Limb (tissue), 2 donors: ENCODE data around the gene AURKAIP1.

Experiments
- DNase-seq, 2 donors: peaks; one replicate each; pipeline ENCODE4 v3.0.0-alpha.2; 2016; ENCODE audit errors: extremely low spot score in 2 of 2

The AURKAIP1 gene

DNA sequence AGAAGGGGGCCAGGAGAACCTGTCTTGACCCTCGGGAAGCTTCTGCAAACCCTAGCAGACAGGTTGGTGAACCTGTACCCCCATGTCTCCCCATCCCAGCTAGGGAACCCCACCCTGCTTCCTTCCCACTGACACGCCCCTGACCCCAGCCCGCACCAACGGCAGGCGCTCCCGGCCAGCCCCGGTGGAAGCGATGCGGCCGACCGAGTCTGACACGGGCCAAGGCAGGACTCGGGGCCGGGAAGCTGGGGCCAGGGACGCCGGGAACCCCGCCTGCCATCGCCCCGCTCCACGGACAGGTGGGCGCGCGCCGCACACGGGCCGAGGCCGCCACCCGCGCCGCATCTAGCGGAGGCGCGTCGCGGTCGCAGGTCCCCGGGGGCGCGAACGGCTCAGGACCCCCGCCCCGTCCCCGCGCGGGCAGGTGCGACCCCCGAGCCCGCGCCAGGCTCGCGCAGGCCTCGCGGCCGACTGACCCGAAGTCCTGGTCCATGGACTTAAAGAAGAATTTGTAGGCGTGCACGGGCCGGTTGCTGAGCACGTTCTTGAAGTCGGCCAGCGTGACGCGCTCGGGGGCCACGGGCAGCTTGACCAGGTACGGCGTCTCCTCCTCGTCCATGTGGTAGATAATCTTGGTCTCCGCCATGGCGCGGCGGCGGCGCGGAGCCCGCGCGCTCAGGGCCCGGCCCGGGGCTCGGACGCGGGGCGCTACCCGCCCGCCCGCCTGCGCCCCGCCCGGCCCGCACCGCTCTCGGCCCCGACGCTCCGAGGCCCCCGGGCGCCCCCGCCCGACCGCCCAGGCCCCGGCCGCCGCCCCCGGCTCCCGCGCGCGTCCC lies 26.4 kb downstream of the AURKAIP1 start:
- DNase-seq: no peak

DNA sequence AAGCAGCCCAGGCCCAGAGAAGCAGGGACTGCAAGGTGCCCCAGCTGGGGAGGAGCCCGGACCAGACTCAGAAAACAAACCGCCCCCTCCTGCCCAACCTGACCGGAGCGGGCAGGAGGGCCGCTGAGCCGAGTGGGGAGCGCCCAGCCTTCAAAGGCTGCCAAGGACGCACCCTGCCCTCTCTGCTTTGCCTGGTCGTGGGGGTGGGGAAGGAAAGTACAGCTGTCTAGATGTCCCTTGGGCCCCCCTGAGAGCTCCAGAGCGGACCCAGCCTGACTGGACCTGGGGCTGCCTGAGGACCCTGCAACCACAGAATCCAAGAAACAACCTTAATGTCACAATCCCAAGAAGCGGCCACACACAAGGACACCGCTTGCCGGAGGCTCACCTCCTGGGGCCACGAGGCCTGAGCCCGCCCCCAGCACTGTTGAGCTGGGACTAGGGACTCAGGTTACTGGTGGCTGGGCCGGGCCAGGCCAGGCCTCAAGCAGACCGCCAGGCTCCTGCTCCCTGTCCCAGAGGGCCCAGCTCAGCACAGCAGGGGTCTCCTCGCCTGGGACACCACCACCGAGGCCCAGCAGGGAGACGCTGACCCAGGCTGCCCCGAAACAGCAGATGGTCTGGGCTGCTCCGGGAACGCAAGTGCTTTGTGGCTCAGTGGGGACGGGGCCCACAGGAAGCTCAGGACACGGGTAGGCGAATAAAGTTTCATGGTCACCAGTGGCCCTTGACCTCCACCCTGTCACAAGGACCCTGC lies 27.2 kb downstream of the AURKAIP1 start:
- DNase-seq: no peak

DNA sequence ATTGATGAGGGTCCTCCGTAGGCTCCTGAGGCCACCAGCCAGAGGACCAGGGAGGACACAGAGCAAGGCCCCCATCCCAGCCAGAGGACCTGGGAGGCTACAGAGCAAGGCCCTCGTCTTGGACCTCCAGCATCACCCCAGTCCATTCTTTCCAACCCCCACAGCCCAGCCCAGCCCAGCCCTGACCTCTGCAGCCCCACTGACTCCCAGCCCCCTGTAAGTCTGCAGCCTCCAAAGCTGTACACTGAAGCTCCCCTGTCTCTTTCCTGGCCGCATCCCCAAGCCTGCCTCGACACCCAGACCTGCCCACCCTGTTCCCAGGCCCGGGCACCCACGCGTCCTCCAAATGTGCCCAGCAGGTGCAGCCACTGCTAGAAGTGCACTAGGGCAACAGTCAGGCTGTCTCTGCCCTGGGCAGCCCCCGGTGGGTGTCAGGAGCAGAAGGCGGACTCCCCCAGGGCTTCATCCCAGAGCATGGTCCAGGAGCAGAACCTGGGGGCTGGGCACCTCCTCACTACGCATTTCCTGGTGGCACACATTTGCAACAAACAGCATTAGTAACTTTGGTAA lies 27.9 kb downstream of the AURKAIP1 start:
- no peak for DNase-seq

DNA sequence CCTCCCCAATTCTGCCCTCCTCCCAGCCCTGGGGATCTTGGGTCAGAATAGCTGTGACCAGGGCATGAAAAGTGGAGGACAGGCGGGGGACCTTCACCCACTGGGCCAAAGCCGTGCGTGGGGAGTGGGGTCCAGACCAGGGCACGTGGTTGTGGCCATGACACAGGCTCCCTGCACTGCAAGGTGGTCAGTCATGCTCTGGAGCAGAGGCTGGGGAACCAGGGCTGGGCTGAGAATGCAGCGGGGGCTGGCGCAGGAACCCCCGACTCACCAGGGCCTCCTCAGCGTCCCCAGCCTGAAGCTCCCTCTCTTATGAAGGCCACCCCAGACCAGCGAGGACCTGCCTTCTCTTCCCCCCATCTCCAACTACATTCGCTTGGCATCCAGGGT lies 28.5 kb downstream of the AURKAIP1 start:
- no peak for DNase-seq

DNA sequence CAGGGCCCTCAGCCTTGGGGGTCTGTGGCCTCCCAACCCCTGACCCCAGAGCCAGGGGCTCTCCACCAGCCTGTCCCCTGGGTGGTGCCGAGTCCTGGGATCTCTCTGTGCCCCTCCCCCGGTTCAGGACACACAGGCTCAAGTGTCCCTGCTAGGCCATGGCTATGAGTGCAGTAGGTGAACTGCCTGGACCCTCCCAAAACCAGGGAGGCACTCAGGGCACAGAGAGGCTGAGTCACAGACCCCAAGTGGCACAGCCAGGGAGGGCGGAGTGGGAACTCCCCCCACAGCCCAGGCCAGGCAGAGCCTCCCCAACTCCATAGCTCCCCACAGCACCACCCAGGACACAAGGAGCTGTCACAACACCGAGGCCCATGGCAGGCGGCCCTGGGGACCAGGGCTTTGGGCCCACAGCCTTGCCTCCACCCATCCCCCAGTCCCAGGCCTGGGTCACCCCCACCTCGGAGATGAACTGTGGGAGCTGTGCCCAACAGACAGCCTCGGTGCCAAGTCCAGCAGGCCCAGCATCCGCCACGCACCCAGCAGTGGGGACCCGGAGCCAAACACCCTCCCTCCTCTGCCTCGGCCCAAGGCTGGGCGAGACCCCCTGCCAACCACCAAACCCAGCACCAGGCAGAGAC lies 29.0 kb downstream of the AURKAIP1 start:
- no peak for DNase-seq

DNA sequence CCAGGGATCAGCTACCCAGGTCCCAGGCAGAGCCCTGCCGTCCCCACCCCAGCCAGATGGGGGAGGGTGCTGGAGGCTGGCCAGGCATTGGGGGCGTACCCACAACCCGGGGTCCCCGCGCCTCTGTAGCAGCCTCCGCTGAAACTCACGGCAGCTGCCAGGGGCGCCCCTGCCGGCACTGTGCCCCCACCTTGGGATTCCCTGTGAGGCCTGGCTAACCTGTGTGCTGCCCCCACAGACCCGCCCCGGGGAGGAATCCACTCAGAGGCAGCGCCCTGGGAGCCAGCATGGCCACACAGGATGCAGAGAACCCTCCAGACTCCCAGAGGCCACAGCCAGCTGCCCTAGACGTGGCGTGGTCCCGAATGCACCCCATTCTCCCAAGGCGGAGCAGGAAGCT lies 29.6 kb downstream of the AURKAIP1 start:
- DNase-seq: no peak

DNA sequence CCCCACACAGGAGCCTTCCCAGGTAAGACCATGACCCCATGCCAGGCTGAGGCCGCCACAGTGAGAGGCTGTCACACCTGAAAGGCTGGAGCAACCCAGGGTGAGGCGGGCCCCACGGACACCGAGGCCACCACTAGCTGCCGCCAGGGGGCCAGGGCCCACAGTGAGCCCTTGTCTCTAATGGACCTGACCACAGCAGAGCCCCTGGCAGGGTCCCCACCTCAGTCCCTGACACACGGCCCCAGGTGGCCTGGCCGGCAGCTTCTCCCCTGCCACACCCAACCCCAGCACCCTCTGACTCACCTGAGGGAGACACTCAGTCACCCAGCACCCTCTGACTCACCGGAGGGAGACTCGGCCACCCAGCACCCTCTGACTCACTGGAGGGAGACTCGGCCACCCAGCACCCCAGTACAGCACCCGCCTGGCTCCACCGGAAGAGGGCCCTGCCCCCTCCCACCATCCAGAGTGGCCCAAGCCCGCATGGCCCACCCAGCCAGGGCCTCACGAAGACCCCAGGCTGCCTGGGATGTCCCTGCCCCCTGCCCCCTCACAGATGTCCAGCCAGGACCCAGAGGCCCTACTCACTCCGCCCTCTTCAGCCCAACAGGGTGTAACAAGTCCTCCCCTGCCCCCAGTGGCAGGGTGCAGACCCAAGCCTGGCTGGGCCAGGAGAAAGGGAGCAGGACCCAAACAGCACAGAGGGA lies 30.2 kb downstream of the AURKAIP1 start:
- DNase-seq: no peak

DNA sequence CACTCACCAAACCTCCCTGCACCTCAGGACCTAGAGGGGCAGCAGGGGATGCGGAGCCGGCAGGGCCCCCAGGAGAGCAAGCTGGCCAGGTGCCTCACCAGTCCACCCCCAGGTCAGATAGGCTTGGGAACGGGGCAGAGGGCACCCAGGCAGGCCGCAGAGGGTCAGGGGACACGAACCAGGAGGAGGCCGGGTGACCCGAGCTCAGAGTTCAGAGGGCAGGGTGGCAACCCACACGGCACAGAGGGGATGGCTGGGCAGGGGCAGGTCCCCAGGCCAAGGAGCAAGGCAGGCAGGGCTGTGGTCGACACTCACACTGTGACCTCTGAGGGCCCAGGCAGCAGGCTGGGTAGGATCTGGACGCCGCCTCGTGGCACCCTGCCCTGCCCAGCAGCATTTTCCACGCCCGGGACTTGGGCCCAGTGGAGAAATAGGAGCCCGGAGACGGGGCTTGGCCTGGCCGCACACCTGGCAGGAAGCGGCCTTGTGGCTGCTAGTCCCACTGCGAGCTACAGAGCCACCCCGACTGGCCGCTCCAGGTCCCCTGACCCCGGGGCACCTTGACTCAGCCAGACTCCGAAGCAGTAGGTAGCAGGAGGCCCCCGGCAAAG lies 31.1 kb downstream of the AURKAIP1 start:
- no peak for DNase-seq

DNA sequence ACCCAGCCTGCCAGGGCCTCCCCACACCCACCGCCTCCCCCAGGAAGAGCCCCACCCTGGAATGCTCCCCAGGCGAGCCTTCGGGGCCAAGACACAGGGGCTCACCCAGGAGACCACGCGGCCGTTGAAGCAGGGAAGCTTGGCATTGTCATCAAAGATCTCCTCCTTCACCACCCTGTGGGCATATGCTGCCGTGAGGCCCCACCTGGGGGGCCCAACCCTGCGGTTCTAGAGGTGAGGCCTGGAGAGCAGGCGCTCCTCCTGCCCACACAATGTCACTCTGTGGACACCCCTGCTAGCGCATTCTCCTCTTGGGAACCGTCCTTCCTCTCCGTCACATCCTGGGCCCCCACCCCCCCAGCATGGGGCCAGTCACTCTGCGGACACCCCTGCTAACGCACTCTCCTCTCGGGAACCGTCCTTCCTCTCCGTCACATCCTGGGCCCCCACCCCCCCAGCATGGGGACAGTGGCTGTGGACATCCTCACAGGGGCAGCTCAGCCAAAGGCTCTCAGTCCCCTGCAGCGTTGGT lies 32.4 kb downstream of the AURKAIP1 start:
- DNase-seq: no peak

DNA sequence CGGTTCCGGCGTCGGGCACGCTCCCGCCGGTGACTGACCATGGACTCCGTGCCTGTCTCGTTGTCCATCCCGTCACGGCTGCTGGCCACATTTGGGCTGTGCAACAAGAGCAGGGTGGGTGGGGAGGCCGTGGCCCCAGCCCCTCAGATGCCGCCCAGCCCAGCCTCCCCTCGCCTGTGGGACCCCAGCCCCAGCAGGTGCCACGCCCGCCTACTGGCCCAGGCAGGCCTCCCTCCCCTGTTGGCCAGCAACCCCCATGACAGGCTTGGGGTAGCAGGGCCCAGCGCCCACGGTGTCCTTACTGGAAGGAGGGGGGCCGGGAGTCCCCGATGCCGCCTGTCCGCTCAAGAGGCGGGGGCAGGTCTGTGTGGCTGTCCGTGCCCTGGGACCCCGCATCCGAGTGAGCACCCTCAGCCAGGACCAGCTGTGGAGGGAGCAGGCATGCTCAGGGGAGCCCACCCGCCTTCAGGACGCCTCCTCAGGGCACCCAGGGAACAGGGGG lies 32.9 kb downstream of the AURKAIP1 start:
- no peak for DNase-seq

DNA sequence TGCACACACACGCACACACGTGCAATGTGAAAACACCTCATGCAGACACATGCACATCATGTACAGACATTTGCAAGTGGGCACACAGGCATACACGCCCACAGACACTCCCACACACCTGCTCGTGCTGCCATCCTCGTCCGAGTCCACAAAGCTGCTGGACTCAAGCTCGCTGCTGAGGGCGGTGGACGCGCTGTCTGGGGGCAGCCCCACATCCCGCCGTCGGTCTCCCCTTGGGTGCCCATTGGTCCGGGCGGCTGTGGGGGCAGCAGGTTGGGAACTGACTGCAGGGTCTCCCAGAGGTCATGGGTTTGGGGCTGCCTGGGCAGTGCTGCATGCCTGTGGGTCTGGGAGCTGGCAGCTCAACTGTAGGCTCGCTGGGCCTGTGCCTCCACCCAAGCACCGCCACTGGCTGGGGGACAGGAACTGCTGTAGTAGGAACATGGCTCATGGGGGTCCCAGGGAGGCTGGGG lies 33.4 kb downstream of the AURKAIP1 start:
- no peak for DNase-seq

DNA sequence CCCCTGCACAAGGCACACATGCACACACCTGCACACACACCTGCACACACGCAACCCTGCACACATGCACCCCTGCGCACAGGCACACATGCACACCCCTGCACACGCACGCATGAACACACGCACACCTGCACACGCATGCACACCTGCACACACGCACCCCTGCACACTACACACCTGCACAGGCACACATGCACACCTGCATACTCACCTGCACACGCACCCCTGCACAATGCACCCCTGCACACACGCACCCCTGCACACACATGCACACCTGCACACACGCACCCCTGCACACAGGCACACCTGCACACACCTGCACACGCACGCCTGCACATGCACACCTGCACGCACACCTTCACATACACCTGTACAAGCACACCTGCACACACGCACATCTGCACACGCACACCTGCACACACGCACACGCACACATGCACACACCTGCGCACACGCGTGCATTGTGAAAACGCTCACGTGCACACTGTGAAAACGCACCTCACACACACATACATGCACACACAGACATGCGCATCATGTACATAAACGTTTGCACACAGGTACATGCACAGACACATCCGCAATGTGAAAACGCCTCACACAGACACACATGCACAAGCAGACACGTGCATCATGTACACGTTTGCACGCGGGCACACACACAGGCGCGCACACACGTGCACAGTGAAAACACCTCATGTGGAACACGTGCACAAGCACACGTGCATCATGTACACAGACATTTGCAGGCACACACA lies 34.0 kb downstream of the AURKAIP1 start:
- no peak for DNase-seq

DNA sequence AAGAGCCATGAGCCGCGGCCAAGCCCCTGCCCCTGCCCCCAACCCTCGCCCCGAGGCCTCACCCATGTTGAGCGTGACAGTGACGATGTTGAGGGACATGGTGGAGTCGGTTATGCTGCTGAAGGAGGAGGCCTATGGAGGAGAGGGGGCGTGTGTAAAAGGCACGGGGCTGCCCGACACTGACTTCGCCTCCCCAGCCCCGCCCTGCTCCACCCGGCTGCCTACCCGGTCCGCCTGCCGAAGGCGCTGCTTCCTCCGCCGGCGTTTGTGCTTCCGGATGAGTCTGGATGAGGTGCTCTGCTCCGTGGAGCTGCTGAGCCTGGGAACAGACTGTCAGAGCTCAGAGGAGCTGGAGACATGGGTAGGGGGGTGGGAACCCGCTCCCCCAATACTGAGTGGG lies 34.8 kb downstream of the AURKAIP1 start:
- DNase-seq: no peak

DNA sequence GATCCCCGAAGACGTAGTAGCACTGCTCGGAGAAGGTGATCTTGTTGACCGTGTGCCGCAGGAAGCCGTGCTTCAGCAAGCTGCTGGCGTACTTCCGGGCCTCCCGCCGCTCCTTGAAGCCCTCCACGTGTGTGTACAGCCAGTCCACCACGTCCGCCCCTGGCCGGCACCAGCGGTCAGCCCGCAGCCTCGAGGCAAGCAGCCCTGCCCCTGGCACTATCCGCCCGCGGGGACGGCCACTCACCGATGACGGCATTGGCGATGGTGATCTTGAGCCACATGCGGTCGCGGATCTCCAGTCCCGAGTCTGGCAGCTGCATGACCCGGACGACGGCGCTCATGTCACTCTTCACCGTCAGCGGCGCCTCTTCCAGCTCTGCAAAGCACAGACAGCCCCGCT lies 36.7 kb downstream of the AURKAIP1 start:
- DNase-seq: no peak

DNA sequence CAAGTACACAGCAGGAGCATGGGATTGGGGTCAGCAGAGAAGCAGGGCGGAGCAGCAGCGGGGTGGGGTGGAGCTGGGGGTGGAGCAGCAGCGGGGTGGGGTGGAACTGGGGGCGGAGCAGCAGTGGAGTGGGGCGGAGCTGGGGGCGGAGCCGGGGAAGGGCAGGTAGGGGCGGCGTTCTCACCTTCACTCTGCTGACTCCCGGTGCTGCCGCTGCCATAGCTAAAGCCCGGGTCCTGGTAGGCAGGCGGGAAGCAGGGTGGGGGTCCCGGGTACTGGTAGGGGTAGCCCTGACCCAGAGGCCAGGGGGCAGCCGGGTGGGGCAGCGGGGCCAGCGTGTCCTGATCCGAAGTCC lies 37.2 kb downstream of the AURKAIP1 start:
- DNase-seq: no peak

DNA sequence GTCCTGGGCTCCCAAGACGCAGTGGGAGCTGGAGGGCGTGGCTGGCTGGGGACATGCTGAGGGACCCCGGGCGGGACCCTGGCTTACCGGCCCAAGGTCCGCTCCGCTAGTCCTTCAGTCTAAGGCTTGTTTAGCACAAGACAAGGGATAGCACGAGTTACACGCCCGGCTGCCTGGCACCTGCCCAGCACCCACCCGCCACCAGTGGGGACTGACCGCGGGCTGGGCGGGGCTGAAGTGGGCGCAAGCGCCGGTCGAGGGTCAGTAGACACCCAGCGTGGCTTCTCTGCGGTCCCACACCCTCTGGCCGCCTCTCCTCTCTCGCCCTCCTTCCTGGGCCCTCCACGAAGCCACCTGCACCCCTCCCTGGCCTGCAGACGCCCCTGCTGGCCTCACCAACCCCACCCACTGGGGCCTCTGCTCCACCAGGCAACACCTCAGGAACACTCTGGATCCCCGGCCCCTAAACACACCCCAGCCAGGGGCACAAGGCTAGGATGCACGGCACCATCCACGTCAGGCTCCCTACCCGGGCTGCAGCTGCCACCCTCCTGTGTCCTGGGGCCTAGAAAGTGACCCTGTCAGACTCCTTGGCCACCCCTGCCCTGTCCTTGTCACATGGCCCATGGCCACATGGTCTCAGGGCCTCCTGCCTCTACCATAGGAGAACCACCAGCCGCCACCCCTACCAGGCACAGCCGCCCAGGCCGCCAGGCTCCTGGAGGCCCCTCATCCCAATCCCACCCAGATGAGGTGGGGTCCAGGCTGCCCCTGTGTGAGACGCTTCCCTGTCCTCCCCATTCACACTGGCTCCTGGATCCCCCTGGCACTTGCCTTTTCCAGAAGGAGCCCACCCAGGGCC lies 37.8 kb downstream of the AURKAIP1 start:
- no peak for DNase-seq

DNA sequence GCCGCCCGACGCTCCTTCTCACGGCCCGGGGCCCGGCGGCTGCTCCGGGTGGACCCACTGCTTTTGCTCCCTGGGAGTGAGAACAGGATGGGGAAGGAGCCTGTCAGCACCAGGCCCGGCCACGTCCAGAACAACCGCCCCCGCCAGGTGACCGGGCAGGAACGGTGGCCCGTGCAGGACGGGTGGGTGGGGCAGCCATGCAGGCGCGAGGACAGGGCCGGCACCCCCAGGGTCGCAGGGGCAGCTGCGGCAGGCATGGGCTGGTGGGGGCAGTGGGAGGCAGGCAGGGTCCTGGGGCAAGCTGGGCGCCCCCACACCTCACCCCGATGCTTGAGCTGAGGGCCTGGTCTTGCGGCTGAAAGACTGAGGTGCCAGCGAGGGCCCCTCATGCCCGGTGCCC lies 38.6 kb downstream of the AURKAIP1 start:
- no peak for DNase-seq

DNA sequence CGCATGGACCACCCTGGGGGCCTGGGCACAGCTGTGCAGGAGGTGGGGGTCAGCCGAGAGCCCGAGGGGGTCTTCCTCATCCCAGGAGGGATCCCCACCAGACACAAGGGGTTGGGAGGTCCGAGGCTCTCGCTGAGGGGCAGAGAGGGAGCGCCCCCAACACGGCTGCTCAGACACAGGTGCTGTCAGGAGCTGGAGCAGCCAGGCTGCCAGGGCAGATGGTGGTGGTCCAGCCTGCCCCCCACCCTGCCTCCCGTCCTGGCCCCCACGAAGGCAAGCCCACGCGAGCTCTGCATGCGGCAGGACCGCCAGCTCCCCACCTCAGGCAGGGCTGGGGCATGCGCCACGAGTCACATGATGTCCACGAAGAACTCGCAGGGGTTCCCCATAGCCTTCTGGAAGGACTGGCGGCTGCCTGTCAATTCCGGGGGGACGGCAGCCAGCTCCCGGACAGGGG lies 39.2 kb downstream of the AURKAIP1 start:
- no peak for DNase-seq

DNA sequence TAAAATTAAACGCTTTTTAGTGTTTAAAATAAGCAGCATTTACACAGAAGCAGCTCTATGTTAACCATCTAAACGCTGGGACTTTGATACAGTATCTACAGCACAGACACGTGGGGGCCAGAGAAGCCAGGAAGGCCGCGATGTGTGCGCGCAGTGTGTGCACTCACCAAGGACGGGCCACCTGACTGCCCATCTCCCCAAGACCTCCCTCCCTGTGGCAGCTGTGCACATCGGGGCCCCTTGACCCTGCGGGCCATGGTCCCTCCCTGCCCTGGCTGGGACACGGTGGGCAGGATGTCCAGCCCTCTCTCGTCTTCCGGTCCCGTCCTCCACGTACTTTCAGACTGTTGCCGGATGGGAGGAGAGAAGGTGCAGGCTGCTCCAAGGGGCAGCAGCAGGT lies 39.7 kb downstream of the AURKAIP1 start:
- no peak for DNase-seq
